Measurements from ENCODE around the gene LPAR1.

Gene LPAR1

GRCh38 chr9:110919050-110919435 lies 119.2 kb downstream of the LPAR1 start:
- in situ Hi-C loops (cut with MboI; ENCODE audit: low sequenced_read_pairs, unreplicated experiment) = no loop called here
- no peak for TF ChIP-seq CTCF (IDR thresholded peaks at IDR 0.05; ENCODE audit: borderline replicate concordance, control extremely low read depth, extremely low read depth, insufficient read depth, missing control alignments)
- no peak for DNase-seq (ENCODE audit: low spot score)

DNA sequence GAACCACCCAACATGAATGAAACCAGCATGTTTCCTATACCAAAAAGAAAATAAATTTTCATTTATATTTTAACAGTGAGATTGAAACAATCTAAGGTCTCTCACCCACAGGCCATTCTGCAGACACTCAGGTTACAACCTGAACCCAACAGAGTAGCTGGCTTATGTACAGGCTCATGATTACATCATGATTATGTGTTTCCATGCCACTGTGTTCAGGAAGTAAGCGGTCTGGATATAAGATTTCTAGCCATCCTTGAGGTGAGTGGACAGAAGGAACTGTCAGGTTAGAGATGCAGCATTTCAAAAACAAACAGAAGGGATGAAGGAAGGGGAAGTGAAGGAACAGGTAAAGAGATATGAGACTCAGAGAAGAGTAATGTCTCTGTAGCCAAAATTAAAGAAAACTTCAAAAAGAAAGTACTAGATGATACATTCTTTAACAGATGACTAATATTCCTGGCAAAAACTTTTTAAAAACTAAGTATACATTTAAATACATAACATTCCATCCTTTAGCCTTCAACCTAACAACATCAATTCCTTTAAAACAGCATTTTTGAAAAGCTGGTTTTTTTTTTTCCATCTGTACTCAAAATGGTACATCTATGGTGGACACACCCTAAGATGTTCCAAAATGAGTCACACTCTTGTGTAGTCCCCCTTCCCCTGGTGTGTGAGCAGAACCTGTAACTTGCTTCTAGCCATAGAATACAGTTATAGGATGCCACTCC lies 119.8 kb downstream of the LPAR1 start:
- in situ Hi-C loops (cut with MboI; ENCODE audit: low sequenced_read_pairs, unreplicated experiment) = no loop called here
- DNase-seq (ENCODE audit: low spot score) = no peak

GRCh38 chr9:110916403-110916802 lies 121.9 kb downstream of the LPAR1 start:
- in situ Hi-C loops (cut with MboI; ENCODE audit: low sequenced_read_pairs, unreplicated experiment) = no loop called here
- TF ChIP-seq CTCF (IDR thresholded peaks at IDR 0.05; ENCODE audit: borderline replicate concordance, control extremely low read depth, extremely low read depth, insufficient read depth, missing control alignments) = no peak
- DNase-seq (ENCODE audit: low spot score) = no peak

More for the DNA sequence above, 119.8 kb downstream of the LPAR1 start:
- TF ChIP-seq CTCF (IDR thresholded peaks at IDR 0.05; ENCODE audit: borderline replicate concordance, control extremely low read depth, extremely low read depth, insufficient read depth, missing control alignments) = no peak

DNA sequence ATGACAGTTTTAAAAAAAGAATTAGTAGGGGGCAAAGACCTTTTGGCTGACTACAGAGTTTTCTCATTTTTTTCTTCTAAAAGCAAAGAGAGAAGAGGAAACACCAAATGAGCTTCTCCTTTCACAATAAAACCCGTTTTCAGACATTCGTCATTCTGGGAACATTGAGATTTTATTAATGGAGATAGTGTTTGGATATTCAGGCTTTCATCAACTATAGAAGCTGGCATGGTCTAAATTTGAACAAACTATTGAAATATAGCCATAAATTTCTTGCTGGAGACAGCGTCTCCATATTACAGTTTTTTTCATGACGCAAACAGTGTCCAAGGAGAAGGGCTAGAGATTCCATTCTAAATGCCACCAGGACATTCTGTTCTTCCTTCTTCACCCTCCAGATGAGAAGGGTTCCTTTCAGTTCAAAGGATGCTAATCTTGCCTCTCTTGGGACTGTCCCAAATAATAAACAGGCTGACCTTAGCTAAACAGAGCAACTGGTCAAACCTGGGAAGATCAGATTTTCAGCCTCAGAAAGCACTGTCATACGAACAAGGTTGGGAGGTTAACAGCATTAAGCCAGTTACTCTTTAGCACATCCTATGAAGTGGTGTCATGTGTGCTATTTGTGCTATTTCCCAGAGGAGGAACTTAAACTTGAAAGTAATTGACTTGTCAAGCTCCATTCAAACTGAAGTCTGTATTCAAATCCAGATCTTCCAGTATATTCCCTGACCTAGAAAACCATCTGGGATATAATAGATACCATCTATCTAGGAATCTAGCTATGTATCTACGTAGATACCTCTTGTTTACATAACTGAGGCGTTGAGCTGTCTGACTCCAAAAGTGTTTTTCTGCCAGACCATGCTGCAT lies 125.6 kb downstream of the LPAR1 start:
- no peak for TF ChIP-seq CTCF (IDR thresholded peaks at IDR 0.05; ENCODE audit: borderline replicate concordance, control extremely low read depth, extremely low read depth, insufficient read depth, missing control alignments)
- in situ Hi-C loops (cut with MboI; ENCODE audit: low sequenced_read_pairs, unreplicated experiment) = no loop called here

GRCh38 chr9:110911659-110912418 lies 126.4 kb downstream of the LPAR1 start:
- DNase-seq (ENCODE audit: low spot score) = no peak
- in situ Hi-C loops (cut with MboI; ENCODE audit: low sequenced_read_pairs, unreplicated experiment) = no loop called here
- TF ChIP-seq CTCF (IDR thresholded peaks at IDR 0.05; ENCODE audit: borderline replicate concordance, control extremely low read depth, extremely low read depth, insufficient read depth, missing control alignments) = no peak

More for the DNA sequence above, 125.6 kb downstream of the LPAR1 start:
- DNase-seq (ENCODE audit: low spot score) = no peak

- in situ Hi-C loops (cut with MboI; ENCODE audit: low sequenced_read_pairs, unreplicated experiment) = no loop called here
- no peak for TF ChIP-seq CTCF (IDR thresholded peaks at IDR 0.05; ENCODE audit: borderline replicate concordance, control extremely low read depth, extremely low read depth, insufficient read depth, missing control alignments)
- no peak for DNase-seq (ENCODE audit: low spot score)
Measured at GRCh38 chr9:110908894-110909293, 129.4 kb downstream of the LPAR1 start.
